ENCODE measurements around the gene DENND10.

GRCh38 chr10:119136084-119136483 lies 32.2 kb downstream of the DENND10 start:
- TF ChIP-seq POLR2A (IDR thresholded peaks at IDR 0.05; ENCODE audit: low read depth, low read length) (no peak), TAF1 (IDR thresholded peaks at IDR 0.05; ENCODE audit: low read depth, low read length) (no peak)

Data from GM12891 (cell line).